H9 (cell line): ENCODE results near the gene TM9SF4. TPM values are rescaled to one million over a fixed set of nuclear protein-coding genes. Genes with fewer than 3 reads are reported as not detected.

Experiments used
- DNase-seq: peaks from one replicate; pipeline ENCODE4 v3.0.0-alpha.2; 2017
- H2AFZ ChIP-seq: one replicate; pipeline ENCODE4 v1.6.1; 2013; ENCODE audit warnings: mild to moderate bottlenecking, low read length, control low read depth, moderate library complexity
- H2AK5ac ChIP-seq: 2 replicates; pipeline ENCODE4 v1.6.1; 2013; ENCODE audit warnings: low read length, control low read depth, mixed read lengths; ENCODE audit not compliant: insufficient read length
- H2BK120ac ChIP-seq: one replicate; pipeline ENCODE4 v1.6.1; 2013; ENCODE audit warnings: low read depth, mild to moderate bottlenecking, low read length, control low read depth, inconsistent platforms; ENCODE audit not compliant: poor library complexity, severe bottlenecking
- H2BK12ac ChIP-seq: 2 replicates; pipeline ENCODE4 v1.6.1; 2013; ENCODE audit warnings: low read length, control low read depth, mixed read lengths, low read depth; ENCODE audit not compliant: insufficient read length
- H2BK15ac ChIP-seq: 2 replicates; pipeline ENCODE4 v1.6.1; 2013; ENCODE audit warnings: low read depth, low read length, control low read depth
- H2BK20ac ChIP-seq: one replicate; pipeline ENCODE4 v1.6.1; 2013; ENCODE audit warnings: low read depth, mild to moderate bottlenecking, low read length, control low read depth, inconsistent platforms; ENCODE audit not compliant: poor library complexity, severe bottlenecking
- H2BK5ac ChIP-seq: 2 replicates; pipeline ENCODE4 v1.6.1; 2013; ENCODE audit warnings: low read length, control low read depth, mixed read lengths; ENCODE audit not compliant: insufficient read length
- H3K14ac ChIP-seq: 2 replicates; pipeline ENCODE4 v1.6.1; 2013; ENCODE audit warnings: low read length, control low read depth; ENCODE audit not compliant: insufficient read depth
- H3K18ac ChIP-seq: 2 replicates; pipeline ENCODE4 v1.6.1; 2013; ENCODE audit warnings: low read depth, mild to moderate bottlenecking, mixed read lengths, low read length, control low read depth; ENCODE audit not compliant: insufficient read length
- H3K23ac ChIP-seq: 2 replicates; pipeline ENCODE4 v1.6.1; 2013; ENCODE audit warnings: low read length, control low read depth, mixed read lengths, low read depth; ENCODE audit not compliant: insufficient read length
- H3K23me2 ChIP-seq: 2 replicates; pipeline ENCODE4 v1.6.1; 2013; ENCODE audit warnings: low read depth, mild to moderate bottlenecking, mixed read lengths, low read length, control low read depth; ENCODE audit not compliant: insufficient read length, poor library complexity, severe bottlenecking
- H3K27ac ChIP-seq: 2 replicates; pipeline ENCODE4 v1.5.1; 2013; ENCODE audit warnings: low read length, control low read depth, mixed read lengths, low read depth; ENCODE audit not compliant: insufficient read length
- H3K27me3 ChIP-seq: 2 replicates; pipeline ENCODE4 v1.6.1; 2013; ENCODE audit warnings: low read length, control low read depth, inconsistent platforms; ENCODE audit not compliant: insufficient read depth
- H3K4ac ChIP-seq: 2 replicates; pipeline ENCODE4 v1.6.1; 2013; ENCODE audit warnings: low read depth, mild to moderate bottlenecking, control low read depth, inconsistent platforms, low read length, moderate library complexity
- H3K4me1 ChIP-seq: 2 replicates; pipeline ENCODE4 v1.6.1; 2013; ENCODE audit warnings: low read length, control low read depth, inconsistent platforms; ENCODE audit not compliant: insufficient read depth
- H3K4me2 ChIP-seq: 2 replicates; pipeline ENCODE4 v1.6.1; 2013; ENCODE audit warnings: low read length, control low read depth, mixed read lengths; ENCODE audit not compliant: insufficient read length, insufficient read depth
- H3K56ac ChIP-seq: 2 replicates; pipeline ENCODE4 v1.6.1; 2013; ENCODE audit warnings: low read depth, mild to moderate bottlenecking, mixed read lengths, low read length, control low read depth; ENCODE audit not compliant: insufficient read length
- H3K79me1 ChIP-seq: 2 replicates; pipeline ENCODE4 v1.6.1; 2013; ENCODE audit warnings: low read depth, mild to moderate bottlenecking, moderate library complexity, low read length, control low read depth, inconsistent platforms; ENCODE audit not compliant: insufficient read depth, poor library complexity, severe bottlenecking
- H3K79me2 ChIP-seq: 2 replicates; pipeline ENCODE4 v1.6.1; 2013; ENCODE audit warnings: low read length, control low read depth, inconsistent platforms; ENCODE audit not compliant: insufficient read depth
- H3K9ac ChIP-seq: 2 replicates; pipeline ENCODE4 v1.6.1; 2013; ENCODE audit warnings: low read length, control low read depth, mixed read lengths; ENCODE audit not compliant: insufficient read length; ENCODE audit errors: extremely low read depth
- H3K9me3 ChIP-seq: one replicate; pipeline ENCODE4 v1.6.1; 2013; ENCODE audit warnings: low read depth, low read length, inconsistent platforms; ENCODE audit not compliant: control insufficient read depth
- H3T11ph ChIP-seq: one replicate; pipeline ENCODE4 v1.6.1; 2013; ENCODE audit warnings: mild to moderate bottlenecking, low read length, control low read depth, inconsistent platforms
- H4K20me1 ChIP-seq: one replicate; pipeline ENCODE4 v1.6.1; 2013; ENCODE audit not compliant: control insufficient read depth, insufficient read length, insufficient read depth
- H4K5ac ChIP-seq: 2 replicates; pipeline ENCODE4 v1.6.1; 2013; ENCODE audit warnings: low read depth, mild to moderate bottlenecking, mixed read lengths, low read length, control low read depth; ENCODE audit not compliant: insufficient read length
- H4K8ac ChIP-seq: replicated peaks from 2 replicates; pipeline ENCODE4 v1.6.1; 2013; ENCODE audit warnings: low read length, control low read depth, mixed read lengths, low read depth; ENCODE audit not compliant: insufficient read length
- H4K91ac ChIP-seq: 2 replicates; pipeline ENCODE4 v1.6.1; 2013; ENCODE audit warnings: low read depth, mild to moderate bottlenecking, moderate library complexity, mixed read lengths, low read length, control low read depth; ENCODE audit not compliant: insufficient read length
- H3K27ac Mint-ChIP-seq, 3 experiments: 2 replicates in 2 of 3; 3 replicates in 1 of 3; pipeline ENCODE4 v1.8.0; 2020 to 2021; ENCODE audit warnings: mixed read lengths in 3 of 3, mild to moderate bottlenecking in 1 of 3, moderate library complexity in 1 of 3
- H3K27me3 Mint-ChIP-seq: 2 replicates; pipeline ENCODE4 v1.8.0; 2021; ENCODE audit warnings: low read depth, mild to moderate bottlenecking, moderate library complexity, mixed read lengths
- H3K36me3 Mint-ChIP-seq, 3 experiments: 2 replicates in 2 of 3; 3 replicates in 1 of 3; pipeline ENCODE4 v1.8.0; 2020 to 2021; ENCODE audit warnings: low read depth in 3 of 3, mixed read lengths in 3 of 3; ENCODE audit not compliant: insufficient read depth in 1 of 3
- H3K4me1 Mint-ChIP-seq, 2 experiments: 2 replicates each; pipeline ENCODE4 v1.8.0; 2020; ENCODE audit warnings: mixed read lengths in 2 of 2
- H3K4me3 Mint-ChIP-seq, 2 experiments: 2 replicates in 1 of 2; 3 replicates in 1 of 2; pipeline ENCODE4 v1.8.0; 2020 to 2021; ENCODE audit warnings: mild to moderate bottlenecking in 2 of 2, mixed read lengths in 2 of 2, moderate library complexity in 1 of 2
- H3K9me3 Mint-ChIP-seq, 2 experiments: 2 replicates in 1 of 2; 3 replicates in 1 of 2; pipeline ENCODE4 v1.8.0; 2020; ENCODE audit warnings: mild to moderate bottlenecking in 2 of 2, mixed read lengths in 2 of 2, moderate library complexity in 1 of 2
- CTCF ChIP-seq: fragments of 200-600 bp; sonication (generic); conservative IDR thresholded peaks from 3 replicates; pipeline ENCODE4 v1.8.0; 2021; ENCODE audit warnings: antibody characterized with exemption, mild to moderate bottlenecking
- WGBS: extraction: QIAGEN DNeasy Blood & Tissue Kit; methylation state at CpG from one replicate; pipeline ENCODE4 v1.1.7; 2013; ENCODE audit warnings: missing lambda C conversion rate, low lambda C conversion rate, mixed read lengths; ENCODE audit not compliant: insufficient read length; ENCODE audit errors: extremely low coverage; 5-methylcytosine and 5-hydroxymethylcytosine counted together
- total RNA-seq: library from RNA; stranded (reverse); gene quantifications from 2 replicates; pipeline ENCODE4 v1.2.1, GENCODE V29; 2021

The TM9SF4 gene
- total RNA-seq, 1 experiment from 2014 or later: 62.3 TPM

- no peak overlapping the region for H4K5ac ChIP-seq
- H3K27ac ChIP-seq: no peak overlapping the region
- H2AK5ac ChIP-seq: no peak overlapping the region
- WGBS: no CpG with 5 or more reads among the region's 8 CpGs
- no peaks in the 10 kb centered on the region for H4K20me1 ChIP-seq
- H3K56ac ChIP-seq: no peak overlapping the region
- no peak overlapping the region for H3K14ac ChIP-seq
- no peak overlapping the region for H3K23ac ChIP-seq
- no peak overlapping the region for H2BK20ac ChIP-seq
- no peak overlapping the region for H3K4me2 ChIP-seq
- no peaks in the 10 kb centered on the region for H3K79me2 ChIP-seq
- H3K27ac Mint-ChIP-seq: no peak overlapping the region
- H3K18ac ChIP-seq: no peak overlapping the region
- H2AFZ ChIP-seq: no peak overlapping the region
- H3K23me2 ChIP-seq: no peaks in the 10 kb centered on the region
- H3K4me3 Mint-ChIP-seq: no peak overlapping the region
- no peak overlapping the region for H4K91ac ChIP-seq
- no peaks in the 10 kb centered on the region for H3K79me1 ChIP-seq
- no peak overlapping the region for H3K9ac ChIP-seq
- H3K4ac ChIP-seq: no peak overlapping the region
- H4K8ac ChIP-seq: no peak overlapping the region
- peaks cover 32 to 92% (median 80%) of the 10 kb centered on the region in 3 experiments for H3K36me3 Mint-ChIP-seq
- H2BK120ac ChIP-seq: no peak overlapping the region
- no peaks in the 10 kb centered on the region for H3K4me1 Mint-ChIP-seq
- TF ChIP-seq CTCF: no peak
- H3K9me3 Mint-ChIP-seq: no peaks in the 10 kb centered on the region
- DNase-seq: no peak
- H2BK5ac ChIP-seq: no peak overlapping the region
- H2BK12ac ChIP-seq: no peak overlapping the region
- no peak overlapping the region for H3T11ph ChIP-seq
- no peaks in the 10 kb centered on the region for H3K27me3 Mint-ChIP-seq
- no peaks in the 10 kb centered on the region for H3K4me1 ChIP-seq
- H3K9me3 ChIP-seq: no peaks in the 10 kb centered on the region
- no peak overlapping the region for H2BK15ac ChIP-seq
- no peaks in the 10 kb centered on the region for H3K27me3 ChIP-seq
Measured at GRCh38 chr20:32149566-32150170, 40.2 kb downstream of the TM9SF4 start.
